ENCODE data around the gene BRD3.

BRD3 gene

DNA sequence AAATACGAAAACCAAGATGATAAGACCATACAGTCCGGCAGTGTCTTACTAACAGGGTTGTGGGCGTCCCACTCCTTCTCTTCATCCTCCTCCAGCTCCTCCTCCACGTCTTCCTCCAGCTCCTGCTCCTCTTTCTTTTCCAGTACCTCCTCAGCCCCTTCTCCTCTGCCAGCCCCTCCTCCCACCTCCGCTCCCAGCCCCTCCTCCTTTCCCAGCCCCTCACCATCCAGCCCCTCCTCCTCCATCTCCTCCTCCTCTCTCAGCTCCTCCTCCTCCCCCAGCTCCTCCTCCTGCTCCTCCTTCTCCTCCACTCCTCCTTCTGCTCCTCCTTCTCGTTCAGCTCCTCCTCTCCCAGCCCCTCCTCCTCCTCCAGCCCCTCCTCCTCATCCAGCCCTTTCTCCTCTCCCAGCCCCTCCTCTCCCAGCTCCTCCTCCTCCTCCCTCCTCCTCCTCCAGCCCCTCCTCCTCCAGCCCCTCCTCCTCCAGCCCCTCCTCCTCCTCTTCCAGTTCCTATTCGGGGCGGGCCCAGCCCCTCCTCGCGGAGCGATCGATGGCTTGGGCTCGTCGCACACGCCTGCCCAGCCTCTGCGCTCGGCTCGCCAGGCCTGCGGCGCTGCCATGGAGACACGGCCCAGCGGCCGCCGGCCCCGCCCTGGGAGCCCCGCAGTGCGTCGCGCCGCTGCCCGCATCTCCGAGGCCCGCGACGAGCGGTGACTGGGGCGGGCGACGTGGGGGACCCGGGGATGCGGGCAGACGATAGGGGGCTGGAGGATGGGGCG lies 42.8 kb downstream of the BRD3 start, which contains the start of gene BRD3OS:
Gene BRD3OS, plus strand, starts transcription at position 654 of the 778 bp plus-strand sequence. CDS start 1,267 bp downstream, outside the sequence.
- peak; percentile 99 for DNase-seq (ENCODE audit: low read depth)

DNA sequence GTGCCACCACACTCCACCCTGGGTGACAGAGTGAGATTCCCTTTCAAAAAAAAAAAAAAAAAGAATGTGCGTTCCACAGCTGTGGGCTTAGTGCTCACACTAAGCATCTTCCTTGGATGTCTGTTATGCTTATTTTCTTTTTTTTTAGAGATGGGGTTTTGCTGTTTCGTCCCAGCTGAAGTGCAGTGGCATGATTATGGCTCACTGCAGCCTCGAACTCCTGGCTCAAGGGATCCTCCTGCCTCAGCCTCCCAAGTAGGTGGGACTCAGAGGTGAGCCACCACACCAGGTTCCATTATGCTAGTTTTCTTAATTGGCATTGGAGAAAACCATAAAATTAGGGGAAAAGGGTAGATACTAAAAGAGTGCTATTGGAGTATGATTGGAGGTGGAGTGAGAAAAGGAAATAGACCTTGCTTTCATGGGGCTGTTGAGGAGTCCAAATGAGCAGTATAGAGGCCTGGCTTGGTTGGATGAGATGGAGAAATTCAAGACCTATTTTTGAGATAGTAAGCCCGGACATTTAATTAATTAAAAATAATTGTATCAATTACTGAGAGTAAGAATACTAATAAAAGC lies 43.5 kb downstream of the BRD3 start:
- no peak for DNase-seq (ENCODE audit: low read depth)

- no peak for DNase-seq (ENCODE audit: low read depth)
These were observed 52.9 kb downstream of the BRD3 start for GRCh38 chr9:134014946-134015345.

DNA sequence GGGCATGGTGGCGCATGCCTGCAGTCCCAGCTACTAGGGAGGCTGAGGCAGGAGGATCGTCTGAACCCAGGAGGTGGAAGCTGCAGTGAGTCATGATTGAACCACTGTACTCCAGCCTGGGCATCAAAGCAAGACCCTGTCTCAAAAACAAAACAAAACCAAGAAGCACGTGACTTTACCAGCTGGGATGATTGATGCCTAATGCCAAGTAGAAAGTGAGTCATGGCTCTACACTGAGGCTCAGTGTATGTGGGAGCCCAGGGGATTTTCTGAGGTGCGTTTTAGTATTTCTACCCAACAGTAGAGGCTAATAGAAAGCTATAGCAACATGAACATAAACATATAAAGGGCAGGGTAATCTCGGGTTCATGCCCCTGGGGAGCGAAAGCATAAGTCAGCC lies 56.4 kb downstream of the BRD3 start:
- no peak for DNase-seq (ENCODE audit: low read depth)

DNA sequence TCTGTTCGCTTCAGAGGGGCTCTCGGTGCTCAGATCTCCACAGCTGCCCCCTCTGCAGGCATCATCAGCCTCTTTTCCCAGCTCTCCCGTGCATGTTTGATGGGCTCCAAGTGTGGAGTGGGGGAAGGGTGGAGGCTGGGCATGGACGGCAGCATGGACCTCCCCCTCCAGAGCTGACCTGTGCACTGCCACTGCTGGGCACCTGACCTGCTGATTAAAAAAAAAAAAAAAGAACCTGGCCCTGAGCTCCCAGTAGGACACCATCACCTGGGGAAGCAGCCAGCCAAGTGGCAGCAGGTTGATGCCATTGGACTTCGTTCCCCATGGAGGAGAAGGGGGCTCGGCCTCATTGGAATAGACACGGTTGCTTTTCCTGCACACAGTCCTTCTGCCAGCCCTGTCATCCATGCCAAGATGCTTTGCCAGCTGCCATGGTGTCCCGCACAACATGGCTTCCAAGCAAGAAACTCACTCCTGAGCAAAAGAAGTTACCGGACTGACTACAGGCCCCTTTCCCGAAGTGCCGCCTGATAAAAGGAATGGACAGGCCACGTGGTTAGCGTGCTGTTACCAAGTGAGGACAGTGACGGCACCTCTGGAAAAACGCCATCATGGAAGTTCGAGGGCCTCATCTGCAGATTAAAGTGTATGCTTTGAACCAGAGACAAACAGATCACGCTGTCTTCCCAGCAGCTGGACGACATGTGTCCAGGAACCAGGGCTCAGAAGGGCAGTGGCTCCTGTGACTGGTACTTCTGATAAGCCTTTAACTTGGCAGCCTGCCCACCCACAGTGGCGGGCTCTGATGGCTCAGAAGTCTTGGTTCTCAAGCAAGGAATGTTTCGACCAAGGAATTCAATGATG lies 57.3 kb downstream of the BRD3 start:
- DNase-seq (ENCODE audit: low read depth), result peak; percentile 88

DNA sequence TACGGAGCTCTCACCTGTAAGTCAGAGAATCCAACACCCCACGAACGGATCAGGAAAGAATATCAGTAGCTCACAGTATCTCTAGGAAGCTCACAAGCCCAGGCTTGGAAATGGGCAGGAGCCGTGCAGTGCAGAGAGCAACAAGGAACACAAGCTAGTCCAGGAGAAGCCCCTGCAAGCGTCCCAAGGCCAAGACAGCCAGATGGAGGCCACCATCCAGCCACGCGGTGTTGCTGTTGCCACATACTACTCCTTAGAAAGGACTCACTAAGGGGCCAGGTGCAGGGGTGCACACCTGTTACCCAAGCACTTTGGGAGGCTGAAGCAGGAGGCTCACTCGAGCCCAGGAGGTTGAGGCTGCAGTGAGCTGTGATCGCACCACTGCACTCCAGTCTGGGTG lies 60.3 kb downstream of the BRD3 start:
- no peak for DNase-seq (ENCODE audit: low read depth)

DNA sequence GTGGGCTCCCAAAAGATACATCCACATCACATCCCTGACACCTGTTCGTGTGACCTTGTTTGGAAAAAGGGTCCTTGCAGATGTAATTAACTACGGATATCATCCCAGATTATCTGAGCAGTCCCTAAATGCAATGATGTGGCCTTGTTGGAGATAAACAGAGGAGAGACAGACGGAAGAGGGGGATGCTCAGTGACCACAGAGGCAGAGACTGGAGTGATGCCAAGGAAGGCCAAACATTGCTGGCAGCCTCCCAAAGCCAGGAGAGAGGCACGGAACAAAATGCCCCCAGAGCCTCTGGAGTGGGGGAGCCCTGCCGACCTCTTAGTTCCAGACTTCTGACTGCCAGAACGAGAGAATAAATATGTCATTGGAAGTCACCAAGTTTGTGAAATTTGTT lies 60.7 kb downstream of the BRD3 start:
- DNase-seq (ENCODE audit: low read depth), result no peak

DNA sequence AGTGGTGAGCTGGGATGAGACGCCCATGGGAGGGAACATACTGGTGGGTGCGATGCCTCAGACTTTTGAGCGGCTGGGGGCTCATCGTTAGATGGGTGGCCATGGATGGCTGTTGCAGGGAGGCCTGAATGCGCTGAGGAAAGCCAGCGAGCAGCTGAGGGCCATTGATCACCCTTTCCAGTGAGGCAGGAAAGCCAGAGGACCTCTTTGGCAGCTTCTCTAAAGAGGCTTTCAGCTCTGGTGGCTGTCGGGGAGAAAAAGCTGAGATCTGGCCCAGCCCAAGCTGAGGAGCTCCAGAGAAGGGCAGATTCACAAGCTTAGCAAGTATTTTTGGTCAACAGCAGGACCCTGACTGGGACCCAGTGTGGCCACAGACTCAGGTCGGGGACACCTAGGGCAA lies 62.4 kb downstream of the BRD3 start:
- DNase-seq (ENCODE audit: low read depth), result no peak

GRCh38 chr9:134004881-134005280 lies 62.9 kb downstream of the BRD3 start:
- DNase-seq (ENCODE audit: low read depth), result no peak

GRCh38 chr9:134004131-134004873 lies 63.5 kb downstream of the BRD3 start:
- no peak for DNase-seq (ENCODE audit: low read depth)

DNA sequence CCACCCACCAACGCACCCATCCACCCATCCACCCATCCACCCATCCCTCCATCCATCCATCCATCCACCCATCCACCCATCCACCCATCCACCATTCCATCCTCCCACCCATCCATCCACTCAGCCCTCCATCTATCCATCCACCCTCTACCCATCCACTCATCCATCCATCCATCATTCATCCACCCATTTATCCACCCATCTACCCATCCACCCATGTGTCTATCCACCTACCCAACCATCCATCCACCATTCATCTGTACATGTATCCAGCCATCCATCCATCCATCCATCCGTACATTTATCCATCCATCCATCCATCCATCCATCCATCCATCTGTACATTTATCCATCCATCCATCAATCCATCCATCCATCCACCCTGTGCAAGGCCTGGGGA lies 64.6 kb downstream of the BRD3 start:
- DNase-seq (ENCODE audit: low read depth), result no peak

DNA sequence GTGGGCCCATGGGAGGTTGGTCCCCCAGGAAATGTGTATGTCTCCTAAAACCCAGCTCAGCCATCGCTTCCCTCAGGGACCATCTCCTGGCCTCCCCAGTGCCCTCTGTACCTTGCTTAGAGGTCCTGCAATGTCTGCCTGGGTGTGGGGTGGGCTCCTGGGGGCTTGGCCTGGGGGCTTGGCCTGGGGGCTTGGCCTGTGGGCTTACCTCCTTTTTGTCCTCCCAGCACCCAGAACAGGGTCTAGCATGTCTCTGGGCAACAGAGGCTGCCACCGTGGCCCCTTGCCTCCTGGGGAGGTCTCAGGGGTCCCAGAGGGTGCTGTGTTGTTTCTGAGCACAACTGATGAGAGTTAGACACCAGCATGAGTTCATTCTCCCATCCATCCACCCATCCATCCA lies 65.0 kb downstream of the BRD3 start:
- no peak for DNase-seq (ENCODE audit: low read depth)

DNA sequence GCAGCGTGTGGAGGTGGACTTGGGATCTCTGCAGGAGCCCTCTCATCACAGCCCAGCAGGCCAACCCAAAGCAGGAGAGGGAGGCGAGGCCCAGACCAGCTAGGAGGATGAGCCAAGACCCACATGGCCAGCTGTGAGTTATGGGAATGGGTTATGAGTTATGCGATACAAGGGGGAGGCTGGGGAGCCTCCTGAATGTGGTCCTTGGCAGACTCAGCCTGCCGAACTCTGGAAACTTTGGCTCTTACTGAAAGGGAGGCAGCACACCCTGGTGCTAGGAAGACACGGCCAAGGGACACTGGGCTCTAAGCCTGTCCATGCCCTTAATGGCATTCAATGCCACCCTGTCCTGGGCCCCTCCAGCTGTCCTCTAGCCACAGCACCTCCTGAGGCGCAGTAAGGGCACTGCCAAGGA lies 68.0 kb downstream of the BRD3 start:
- DNase-seq (ENCODE audit: low read depth), result no peak

- DNase-seq (ENCODE audit: low read depth), result no peak
These were observed 68.8 kb downstream of the BRD3 start for GRCh38 chr9:133998915-133999595.

DNA sequence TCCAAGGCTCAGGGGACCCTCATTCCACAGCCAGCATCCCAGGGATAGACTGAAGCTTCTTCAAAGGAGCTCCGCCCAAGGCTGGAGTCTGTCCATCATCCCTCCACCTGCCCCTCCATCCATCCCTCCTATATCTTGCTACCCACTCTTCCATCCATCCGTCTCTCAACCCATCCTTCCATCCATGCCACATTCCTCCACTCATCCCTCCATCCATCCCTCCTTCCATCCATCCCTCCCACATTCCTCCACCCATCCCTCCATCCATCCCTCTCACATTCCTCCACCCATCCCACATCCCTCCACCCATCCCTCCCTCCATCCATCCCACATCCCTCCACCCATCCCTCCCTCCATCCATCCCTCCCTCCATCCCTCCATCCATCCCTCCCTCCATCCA lies 70.2 kb downstream of the BRD3 start:
- DNase-seq (ENCODE audit: low read depth), result no peak

- DNase-seq (ENCODE audit: low read depth), result no peak
These were observed 71.0 kb downstream of the BRD3 start for GRCh38 chr9:133996531-133997520.

- no peak for DNase-seq (ENCODE audit: low read depth)
These were observed 72.6 kb downstream of the BRD3 start for GRCh38 chr9:133995012-133995896.

DNA sequence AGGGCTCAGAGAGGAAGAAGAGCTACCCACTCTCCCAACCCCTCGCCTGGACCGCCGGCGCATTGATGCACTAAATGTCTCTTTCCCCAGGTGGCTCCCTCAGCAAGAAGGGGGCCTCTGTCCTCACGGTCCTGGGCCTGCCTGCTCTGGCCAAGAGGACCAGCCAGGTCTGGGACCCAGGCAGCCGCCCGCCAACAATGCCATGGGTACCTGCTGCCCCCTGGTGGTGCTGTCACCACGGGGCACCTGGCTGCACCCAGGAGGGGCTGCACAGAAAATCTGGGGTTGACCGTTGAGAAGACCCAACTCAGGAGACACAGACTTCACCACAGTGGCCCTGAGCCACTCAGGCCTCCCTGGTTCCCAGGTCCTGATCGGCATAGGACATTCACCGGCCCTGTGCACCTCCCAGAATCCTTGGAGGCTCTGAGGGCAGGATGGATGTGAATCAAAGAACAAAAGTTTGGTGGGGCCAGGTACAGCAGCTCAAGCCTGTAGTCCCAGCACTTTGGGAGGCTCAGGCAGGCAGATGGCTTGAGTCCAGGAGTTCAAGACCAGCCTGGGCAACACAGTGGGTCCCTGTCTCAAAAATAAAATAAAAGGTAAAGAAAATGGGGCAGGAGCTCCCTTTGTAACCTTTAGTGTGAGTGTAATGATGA lies 73.3 kb downstream of the BRD3 start:
- DNase-seq (ENCODE audit: low read depth), result peak; percentile 62

Data from CMK (cell line).